ENCODE results near the gene WDR90. TPM values are rescaled to one million over a fixed set of nuclear protein-coding genes. Genes with fewer than 3 reads are reported as not detected.

The WDR90 gene
- total RNA-seq, 1 donor from 2014 or later: 17.1 TPM

- DNase-seq: no peak
Measured at GRCh38 chr16:638836-639235, 10.3 kb upstream of the WDR90 start.

- no peak for DNase-seq
Measured at GRCh38 chr16:640614-641013, 8.6 kb upstream of the WDR90 start.

DNA sequence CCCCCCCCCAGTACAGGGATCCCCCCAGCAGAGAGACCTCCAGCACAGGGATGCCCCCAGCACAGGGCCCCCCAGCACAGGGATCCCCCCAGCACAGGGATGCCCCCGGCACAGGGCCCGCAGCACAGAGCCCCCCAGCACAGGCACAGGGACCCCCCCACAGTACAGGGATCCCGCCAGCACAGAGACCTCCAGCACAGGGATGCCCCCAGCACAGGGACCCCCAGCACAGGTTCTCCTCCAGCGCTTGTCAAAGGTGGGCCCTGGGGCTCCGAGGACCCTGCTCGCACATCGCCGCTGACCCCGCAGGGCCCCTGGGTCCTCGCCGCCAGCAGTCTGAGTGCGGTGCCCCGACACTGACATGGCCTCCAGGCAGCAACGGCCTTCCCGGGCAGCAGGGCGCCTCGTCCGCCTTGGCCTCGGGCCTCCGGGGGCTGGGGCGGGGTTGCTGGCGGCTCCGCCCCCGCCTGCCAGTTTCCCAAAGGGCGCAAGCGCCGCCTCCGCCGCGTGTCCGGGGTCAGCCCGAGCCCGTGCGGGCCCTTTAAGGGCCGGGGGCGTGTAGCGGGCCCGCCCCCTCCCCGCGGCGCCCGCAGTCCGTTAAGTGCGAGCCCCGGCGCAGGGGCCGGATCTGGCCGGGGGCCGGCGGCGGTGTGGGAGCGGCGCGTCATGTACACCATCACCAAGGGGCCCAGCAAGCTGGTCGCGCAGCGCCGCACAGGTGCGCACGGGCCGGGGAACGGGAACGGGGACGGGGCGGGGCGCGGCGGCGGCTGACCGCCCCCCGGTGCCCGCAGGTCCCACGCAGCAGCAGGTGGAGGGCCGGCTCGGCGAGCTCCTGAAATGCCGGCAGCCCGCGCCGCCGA is 7.6 kb upstream of the WDR90 start, which contains the start of gene MCRIP2:
Gene MCRIP2 (plus strand): TSS at position 503 of the 863 bp plus-strand sequence. CDS start 164 bp downstream, at position 667.
- DNase-seq: peak; percentile 72

DNA sequence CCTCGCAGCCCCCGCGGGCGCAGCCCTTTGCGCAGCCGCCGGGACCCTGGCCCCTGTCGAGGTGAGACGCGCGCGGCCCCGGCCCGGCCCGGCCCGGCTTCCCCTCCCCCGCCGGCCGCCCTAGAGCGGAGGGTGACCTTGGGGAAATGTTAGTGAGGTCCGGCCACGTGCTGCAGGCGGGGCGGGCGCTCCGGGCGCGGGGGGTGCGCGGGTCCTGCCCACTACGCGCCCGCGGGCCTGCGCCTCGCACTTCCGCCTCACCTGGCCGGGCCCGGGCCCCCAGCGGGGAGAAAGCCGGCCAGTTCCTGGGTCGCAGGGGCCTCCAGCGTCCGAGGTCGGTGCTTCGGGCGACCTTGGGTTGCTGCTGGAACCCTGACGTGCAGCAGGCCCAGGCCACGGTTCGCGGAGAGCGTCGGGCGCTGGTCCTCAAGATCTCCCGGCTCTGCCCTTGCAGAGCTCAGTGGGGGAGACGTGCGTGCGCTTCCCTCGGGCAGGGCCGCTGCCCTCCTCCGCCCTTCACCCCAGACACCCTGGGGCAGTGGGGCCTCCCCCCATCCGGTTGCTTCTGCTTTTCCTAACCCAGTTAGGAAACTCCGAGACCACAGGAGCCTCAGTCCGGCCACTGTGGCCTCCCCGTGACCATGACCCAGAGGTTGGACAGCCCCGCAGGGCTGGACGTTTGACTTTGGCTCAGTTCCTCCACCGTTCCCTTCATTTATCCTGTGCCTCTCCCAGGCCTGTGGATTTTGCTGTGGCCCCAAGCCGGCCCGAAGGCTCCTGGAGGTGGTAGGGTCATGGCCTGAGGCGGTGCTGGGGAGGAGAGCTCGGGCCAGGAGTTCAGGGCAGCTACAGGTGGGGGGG is 6.7 kb upstream of the WDR90 start:
- no peak for DNase-seq

- DNase-seq: no peak
Measured at GRCh38 chr16:643050-643368, 6.2 kb upstream of the WDR90 start.

- DNase-seq: no peak
Measured at GRCh38 chr16:644556-644955, 4.6 kb upstream of the WDR90 start.

DNA sequence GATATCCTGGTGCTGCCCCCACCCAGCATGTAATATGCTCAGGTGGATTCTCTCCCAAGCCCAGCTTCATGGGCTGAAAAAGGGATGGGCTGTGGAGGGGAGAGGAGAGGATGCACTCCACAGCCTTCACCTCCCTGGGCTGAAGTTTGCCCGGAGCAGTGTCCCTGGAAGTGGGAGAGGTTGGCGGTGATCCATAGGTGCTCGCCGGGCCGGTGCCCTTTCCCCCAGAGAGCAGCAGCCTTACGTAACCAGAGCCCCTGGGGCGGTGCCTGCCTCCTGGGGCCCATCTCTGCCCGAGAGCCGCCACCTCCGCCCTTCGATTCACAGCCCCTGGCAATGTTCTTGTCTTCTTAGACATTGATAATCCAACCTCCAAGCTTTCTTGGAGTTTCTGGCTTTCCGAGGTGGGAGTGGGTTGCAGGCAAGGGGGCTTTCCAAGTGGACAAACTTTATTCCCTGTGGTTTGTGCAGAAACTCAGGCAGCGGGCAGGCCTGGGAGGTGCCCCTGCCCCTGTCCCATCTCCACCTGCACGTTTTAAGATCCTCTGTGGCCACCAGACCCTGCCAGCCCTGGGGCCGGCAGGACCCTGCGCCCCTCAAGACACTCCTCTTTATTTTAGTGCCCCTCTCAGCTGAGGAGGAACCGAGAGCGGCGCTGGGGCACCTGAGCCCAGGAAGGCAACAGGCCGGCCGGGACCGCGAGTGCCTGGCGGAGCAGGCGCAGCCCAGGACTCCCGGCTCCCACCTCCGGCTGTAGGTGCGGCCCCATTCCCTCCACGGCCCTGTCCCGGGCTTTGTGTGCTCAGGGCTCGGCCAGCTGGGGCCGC is 3.1 kb upstream of the WDR90 start:
- no peak for DNase-seq

GRCh38 chr16:646679-647172 is 2.4 kb upstream of the WDR90 start:
- DNase-seq: no peak

DNA sequence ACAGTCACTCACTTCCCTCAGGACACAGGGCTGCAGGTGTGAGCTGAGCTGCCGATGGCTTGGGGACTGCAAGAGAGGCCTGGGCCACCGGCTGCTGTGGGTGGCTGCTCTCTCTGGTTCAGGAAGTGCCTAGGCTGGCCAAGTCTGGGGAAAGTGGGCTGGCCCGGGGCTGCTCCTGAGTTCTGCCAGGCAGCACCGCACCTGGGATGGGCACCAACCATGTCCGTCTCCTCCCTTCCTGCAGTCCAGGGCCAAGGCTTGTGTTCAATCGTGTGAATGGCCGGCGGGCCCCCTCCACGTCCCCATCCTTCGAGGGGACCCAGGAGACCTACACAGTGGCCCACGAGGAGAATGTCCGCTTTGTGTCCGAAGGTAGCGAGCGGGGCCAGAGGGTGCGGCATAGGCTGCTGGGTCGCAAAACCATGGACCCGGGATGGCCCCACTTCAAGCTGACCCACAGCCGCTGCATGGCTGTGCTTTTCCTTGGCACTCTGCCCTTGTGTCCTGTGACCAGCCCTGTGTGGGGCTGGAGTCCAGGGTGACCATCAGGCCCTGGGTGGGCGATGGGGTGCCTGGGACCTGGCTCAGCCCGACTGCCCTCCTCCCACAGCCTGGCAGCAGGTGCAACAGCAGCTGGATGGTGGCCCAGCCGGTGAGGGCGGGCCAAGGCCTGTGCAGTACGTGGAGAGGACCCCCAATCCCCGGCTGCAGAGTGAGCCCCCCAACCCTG is 1.8 kb upstream of the WDR90 start:
- no peak for DNase-seq

- no peak for DNase-seq
Measured at GRCh38 chr16:648071-648780, 939 bp upstream of the WDR90 start.

DNA sequence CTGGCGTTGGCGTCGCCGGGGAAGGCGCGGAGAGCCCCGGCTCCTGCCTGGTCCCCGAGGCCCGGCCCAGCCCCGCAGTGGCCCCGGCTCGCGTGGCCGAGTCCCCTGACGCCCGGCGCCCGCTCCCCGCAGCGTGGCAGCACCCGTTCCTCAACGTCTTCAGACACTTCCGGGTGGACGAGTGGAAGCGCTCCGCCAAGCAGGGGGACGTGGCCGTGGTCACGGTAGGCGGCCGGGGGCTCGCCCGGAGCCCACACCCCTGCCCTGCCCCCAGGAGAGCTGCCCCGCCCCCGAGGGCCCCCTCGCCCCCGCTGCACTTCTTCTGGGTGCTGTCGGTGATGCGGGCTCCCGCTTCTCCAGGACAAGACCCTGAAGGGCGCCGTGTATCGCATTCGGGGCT is 466 bp downstream of the WDR90 start:
- DNase-seq: no peak

GRCh38 chr16:651844-652243 is 2.7 kb downstream of the WDR90 start:
- DNase-seq: no peak

DNA sequence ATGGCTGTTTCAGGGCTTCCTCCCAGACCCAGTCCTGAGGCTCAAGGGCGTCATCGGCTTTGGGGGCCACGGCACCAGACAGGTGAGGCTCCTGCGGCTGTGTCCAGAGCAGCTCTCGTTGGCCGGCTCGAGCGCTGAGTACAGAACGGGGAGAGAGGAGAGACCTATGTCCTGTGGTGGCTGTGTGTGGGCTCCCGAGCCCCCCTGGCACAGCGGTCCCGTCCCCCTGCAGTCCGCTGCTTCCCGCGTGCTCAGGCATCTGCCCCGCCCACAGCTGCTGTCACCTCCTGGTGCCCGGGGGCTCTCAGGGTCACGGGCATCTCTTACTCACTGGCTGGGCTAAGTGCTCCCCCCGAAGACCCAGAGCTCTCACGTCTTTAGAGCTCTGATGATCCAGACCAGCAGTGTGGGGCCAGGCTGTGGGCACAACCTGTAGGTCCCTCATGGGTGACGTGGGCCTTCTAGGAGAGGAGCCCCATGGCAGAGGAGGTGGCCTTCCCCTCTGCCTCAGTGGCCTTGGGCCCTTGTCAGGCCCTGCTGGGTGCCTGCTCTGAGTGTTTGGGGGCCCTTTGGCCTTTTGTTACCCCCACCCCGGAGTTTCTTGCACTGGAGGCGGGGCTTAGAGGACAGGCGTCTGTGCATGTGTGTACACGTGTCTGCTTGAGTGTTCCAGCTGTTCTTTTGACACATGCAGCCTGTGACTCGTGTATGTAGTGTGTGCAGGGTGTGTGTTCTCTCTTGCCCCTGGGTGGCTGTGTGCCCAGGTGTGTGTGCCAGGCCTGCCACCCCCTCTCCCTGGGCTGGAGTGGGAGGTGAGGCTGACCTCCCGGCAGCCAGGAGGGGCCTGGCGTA is 3.5 kb downstream of the WDR90 start:
- DNase-seq: no peak

DNA sequence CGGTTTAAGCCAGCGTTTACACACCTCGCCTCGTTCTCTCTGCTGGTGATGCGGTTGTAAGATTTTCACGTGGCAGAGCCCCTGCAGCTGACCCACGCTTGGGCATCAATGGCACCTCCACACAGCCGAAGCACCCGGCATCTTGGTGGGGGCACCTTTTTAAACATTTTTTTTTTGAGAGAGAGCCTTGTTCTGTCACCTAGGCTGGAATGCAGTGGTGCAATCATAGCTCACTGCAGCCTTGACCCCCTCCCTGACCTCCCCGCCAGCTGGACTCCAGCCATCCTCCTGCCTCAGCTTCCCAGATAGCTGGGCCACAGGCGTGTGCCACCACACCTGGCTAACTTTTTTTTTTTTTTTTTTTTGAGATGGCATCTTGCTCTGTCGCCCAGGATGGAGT is 4.9 kb downstream of the WDR90 start:
- no peak for DNase-seq

GRCh38 chr16:657487-657886 is 8.3 kb downstream of the WDR90 start:
- no peak for DNase-seq

GRCh38 chr16:658679-659571 is 9.8 kb downstream of the WDR90 start:
- no peak for DNase-seq

GRCh38 chr16:659618-660017 is 10.5 kb downstream of the WDR90 start:
- no peak for DNase-seq

DNA sequence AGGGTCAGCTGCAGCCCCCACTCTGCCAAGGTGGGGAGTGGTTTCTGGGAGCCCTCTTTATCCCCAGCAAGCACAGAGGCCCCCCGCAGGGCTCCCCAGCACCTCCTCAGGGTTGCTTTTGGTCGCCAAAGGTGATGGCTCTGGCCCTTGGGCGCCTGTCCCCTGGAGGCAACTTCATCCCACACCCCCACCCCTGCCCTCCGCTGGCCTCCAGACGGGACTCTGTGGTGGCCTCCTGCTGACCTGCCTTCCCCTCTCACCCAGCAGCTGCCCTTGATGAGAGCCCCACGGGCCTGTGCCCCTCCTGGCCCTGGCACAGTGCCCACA is 10.9 kb downstream of the WDR90 start:
- DNase-seq: no peak
